Middle frontal gyrus (tissue), 1 donor: Measurements from ENCODE around the gene PSKH1.
"Not testable (repeated sequence)": the region's sequence is repeated elsewhere in the genome, so short reads cannot be mapped to it uniquely, and the experiment has no call there.

Source experiments
- DNase-seq: peaks from one replicate; pipeline ENCODE4 v3.0.0-alpha.2; 2015; ENCODE audit warnings: low spot score; ENCODE audit errors: extremely low spot score

The PSKH1 gene

DNA sequence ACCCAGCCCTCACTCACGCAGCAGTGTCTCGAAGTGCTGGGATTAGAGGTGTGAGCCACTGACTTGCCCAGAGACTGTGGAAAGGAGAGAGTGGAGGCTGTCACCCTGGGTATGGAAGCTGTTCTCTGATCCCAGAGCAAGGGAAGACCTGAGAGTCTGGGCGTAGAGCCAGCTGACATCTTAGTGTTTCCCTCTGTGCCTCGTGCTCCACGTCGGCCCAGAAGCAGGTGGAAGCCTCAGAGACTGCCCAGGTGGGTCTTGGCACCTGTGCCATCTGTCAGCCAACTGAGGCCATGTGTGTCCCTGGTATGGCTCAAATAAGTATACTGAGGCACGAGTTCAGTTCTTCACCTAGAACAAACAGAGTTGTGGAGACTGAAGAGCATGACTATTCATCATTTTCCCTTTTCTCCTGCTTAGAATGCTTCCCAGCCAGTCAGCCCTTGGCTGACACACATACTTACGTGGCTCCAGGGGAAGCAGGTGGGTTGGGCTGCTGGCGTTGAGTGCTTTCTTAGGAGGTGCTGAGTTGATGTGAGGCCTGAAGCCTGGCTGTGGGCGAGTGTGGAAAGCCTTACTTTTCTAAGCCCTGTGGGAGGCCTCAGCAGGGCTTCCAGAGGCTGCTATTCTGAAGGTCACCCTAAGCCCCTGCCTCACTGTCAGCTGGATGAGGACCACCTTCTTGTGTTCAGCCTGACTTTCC is 30.5 kb downstream of the PSKH1 start:
- DNase-seq, result no peak

DNA sequence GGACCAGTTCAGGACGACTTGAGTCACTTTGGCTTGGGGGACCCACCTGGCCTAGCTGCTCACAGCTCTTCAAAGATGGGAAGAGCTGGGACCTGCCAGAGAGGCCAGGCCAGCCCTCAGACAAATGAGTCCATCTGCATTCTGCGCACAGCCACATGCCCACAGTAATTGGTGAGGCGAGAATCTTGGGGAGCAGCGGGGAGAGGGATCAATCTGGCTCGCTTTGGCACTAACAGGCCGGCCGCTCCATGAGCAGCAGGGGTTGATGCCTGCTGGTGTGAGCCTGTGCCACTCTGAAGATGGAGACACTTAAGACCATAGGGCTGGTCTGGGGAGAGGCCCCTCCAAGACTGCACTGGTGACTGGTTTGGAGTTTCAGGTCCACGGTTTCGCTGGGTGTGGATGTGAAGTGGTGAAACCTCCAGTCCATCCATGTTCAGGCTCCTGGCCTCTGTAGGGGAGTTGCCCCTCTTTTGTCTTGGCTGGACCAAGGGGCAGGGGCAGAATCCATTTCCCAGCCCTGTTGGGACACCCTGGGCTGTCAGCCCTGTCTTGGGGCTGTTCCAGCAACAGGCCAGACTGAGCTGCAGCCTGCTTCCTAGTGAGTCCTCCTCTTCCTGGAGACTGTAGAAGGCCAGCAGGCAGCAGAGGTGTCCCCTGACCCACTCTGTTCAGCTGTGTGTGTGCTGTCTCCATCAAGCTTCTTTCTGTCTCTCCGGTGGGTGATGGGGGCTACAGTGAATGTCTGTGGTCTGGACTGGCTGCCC is 31.3 kb downstream of the PSKH1 start:
- no peak for DNase-seq

DNA sequence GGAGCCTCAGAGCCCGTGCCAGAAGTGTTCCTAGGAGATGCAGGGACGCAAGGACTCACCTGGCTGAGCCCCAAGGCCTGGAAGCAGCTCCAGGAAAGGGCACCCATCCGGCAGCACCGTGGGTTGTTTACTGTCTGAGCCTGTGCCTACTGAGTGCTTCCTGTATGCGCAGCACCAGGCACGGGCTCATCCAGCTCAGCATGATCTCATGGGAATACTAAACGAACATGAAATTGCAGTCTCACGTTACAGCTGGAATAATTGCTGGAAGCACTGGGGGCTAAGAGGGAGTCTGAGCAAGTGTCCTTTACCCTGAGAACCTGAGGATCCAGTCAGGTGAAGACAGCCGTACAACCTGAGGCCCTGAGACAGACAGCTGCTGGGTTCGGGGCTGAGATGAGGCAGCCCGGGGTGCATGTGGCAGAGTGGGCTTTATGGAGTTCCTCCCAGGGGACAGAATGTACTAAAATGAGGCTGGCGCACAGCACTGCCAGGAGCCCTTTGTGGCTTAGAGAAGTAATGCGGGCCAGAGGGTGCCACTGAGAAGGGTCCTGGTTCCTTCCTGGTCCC is 33.2 kb downstream of the PSKH1 start:
- DNase-seq, result no peak

DNA sequence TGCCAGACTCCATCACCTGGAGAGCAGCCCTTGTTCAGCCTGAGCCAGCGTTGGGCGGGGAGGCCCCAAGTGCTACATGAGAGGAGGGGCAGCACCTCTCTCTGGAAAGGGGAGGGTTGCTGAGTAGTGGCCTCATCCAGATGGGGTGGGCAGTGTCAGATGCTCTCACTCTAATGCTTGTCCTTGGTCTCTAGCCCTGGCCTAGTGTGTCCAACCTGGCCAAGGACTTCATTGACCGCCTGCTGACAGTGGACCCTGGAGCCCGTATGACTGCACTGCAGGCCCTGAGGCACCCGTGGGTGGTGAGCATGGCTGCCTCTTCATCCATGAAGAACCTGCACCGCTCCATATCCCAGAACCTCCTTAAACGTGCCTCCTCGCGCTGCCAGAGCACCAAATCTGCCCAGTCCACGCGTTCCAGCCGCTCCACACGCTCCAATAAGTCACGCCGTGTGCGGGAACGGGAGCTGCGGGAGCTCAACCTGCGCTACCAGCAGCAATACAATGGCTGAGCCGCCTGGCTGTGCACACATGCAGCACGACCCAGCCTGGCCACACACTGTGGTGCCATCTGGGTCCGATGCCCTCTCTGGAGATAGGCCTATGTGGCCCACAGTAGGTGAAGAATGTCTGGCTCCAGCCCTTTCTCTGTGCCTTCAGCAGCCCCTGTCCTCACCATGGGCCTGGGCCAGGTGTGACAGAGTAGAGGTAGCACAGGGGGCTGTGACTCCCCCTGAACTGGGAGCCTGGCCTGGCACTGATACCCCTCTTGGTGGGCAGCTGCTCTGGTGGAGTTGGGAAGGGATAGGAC is 34.3 kb downstream of the PSKH1 start:
- DNase-seq, result no peak

DNA sequence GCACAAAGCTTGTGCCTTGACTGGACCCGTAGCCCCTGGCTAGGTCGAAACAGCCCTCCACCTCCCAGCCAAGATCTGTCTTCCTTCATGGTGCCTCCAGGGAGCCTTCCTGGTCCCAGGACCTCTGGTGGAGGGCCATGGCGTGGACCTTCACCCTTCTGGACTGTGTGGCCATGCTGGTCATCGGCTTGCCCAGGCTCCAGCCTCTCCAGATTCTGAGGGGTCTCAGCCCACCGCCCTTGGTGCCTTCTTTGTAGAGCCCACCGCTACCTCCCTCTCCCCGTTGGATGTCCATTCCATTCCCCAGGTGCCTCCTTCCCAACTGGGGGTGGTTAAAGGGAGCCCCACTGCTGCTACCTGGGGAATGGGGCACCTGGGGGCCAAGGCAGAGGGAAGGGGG is 35.1 kb downstream of the PSKH1 start:
- no peak for DNase-seq

DNA sequence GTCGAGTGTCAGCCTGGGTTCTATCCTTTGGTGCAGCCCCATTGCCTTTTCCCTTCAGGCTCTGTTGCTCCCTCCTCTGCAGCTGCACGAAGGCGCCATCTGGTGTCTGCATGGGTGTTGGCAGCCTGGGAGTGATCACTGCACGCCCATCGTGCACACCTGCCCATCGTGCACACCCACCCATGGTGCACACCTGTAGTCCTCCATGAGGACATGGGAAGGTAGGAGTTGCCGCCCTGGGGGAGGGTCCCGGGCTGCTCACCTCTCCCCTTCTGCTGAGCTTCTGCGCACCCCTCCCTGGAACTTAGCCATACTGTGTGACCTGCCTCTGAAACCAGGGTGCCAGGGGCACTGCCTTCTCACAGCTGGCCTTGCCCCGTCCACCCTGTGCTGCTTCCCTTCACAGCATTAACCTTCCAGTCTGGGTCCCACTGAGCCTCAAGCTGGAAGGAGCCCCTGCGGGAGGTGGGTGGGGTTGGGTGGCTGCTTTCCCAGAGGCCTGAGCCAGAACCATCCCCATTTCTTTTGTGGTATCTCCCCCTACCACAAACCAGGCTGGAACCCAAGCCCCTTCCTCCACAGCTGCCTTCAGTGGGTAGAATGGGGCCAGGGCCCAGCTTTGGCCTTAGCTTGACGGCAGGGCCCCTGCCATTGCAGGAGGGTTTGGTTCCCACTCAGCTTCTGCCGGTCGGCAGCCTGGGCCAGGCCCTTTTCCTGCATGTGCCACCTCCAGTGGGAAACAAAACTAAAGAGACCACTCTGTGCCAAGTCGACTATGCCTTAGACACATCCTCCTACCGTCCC is 35.7 kb downstream of the PSKH1 start:
- DNase-seq, result peak; percentile 75

DNA sequence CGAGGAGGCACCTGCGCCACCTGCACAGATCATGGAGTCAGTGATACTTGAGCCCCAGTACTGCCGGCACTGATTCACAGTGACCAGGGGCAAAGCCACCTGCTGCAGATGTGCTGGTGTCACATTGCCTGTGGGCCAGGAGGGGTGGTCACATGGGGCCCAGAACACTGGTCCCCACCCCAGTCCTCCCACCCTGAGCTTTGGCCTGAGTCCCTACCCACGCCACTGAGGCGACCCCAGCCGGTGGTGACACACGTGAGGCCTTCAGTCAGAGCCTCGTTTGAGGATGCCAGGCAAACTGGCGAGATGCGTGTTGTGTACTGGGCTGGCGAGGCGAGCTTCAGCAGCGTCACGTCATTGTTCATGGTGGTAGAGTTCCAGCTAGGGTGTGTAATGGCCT is 37.1 kb downstream of the PSKH1 start:
- DNase-seq, result no peak

DNA sequence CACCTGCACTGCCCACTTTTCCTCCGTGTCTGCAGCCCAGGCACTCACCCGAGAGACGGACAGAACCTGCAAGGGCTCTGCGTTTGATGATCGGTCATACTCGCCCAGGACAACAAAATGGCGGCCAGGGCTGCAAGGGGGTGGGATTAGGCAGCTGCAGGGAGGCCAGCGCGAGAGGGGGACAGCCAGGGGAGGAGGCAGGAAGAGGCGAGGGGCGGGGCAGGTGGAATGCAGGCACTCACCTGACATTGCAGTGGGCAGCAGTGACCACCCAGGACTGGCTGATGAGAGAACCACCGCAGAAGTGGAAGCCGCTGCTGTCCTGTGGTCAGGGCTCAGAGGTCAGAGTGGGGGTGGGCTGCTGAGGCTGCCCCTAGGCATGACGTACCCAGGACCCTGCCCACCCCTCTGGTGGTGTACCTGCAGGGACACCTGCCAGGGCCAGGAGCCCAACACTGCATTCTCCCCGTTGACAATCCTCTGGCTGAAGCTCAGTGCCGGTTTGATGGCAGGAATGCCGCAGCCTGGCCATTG is 37.7 kb downstream of the PSKH1 start:
- no peak for DNase-seq

DNA sequence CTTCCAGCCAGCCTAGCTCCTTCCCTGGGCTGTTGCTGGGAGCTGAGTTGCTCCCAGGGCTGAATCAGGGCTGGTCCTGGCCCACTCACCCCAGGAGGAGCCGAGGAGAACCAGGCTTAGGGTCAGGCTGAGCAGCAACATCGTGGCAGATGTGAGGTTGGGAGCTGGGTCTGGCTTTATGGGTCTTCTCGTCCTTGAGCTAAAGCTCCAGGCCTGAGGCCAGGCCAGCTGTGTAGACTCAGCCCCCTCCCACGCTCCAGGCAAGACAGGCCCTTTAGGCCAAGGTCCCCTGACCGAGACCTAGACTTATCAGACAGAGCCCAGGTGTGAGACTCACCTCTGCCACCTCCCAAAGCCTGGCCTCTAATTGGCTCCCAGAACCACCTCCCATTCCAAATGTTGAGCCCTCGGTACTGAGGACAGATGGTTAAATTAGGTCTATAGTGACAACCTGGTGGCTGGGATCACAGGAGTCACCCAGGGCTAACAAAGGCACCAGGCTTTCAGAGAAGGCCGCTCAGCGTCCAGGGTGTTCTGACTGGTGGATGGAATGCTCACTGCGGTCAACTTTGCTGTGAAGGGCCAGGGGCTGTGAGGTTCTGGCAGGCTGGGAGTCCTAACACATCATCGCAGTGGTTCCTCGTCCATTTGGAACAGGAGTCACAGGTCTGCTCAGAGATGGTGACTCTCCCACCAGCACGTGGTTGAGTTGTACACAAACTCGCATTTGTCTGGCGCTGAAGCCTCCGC is 38.8 kb downstream of the PSKH1 start, which contains the start of gene CTRL:
CTRL (minus strand) TSS at position 151 of the 750 bp plus-strand sequence; CDS start at position 141, 10 bp downstream.
- DNase-seq, result no peak

DNA sequence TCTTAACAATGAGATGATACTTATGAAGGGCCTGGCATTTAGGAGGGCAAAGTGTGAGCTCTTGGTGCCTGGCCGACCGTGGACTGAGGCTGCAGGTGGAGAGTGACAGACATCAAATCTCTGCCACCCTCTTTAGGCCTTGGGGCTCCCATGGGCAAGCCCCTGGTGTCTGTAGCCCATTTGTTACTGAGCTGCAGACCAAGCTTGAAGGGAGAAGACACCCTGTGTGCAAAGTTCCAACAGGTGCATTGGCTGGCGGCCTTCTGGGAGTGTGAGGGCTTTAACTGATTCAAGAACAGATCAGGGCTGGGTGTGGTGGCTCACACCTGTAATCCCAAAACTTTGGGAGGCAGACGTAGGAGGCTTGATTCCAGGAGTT is 39.4 kb downstream of the PSKH1 start:
- no peak for DNase-seq

DNA sequence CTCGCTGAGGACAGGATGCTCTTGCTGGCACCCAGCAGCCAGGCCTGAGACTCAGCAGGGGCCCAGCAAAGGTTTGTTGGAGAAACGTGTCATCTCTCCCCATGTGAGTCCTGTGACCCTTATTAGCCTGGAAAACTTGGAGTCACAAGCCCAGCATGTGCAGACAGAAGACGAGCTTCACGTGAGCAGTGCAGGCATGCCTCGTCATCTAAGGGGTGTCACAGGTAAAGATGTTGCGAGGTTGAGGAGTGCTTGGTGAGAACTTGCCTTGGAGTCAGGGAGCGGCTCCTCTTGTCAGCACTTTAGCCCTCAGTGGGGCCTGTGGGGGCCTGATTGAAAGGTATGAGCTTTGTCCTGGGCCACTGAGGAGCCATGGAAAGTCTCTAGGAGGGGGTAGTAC is 40.8 kb downstream of the PSKH1 start:
- no peak for DNase-seq

DNA sequence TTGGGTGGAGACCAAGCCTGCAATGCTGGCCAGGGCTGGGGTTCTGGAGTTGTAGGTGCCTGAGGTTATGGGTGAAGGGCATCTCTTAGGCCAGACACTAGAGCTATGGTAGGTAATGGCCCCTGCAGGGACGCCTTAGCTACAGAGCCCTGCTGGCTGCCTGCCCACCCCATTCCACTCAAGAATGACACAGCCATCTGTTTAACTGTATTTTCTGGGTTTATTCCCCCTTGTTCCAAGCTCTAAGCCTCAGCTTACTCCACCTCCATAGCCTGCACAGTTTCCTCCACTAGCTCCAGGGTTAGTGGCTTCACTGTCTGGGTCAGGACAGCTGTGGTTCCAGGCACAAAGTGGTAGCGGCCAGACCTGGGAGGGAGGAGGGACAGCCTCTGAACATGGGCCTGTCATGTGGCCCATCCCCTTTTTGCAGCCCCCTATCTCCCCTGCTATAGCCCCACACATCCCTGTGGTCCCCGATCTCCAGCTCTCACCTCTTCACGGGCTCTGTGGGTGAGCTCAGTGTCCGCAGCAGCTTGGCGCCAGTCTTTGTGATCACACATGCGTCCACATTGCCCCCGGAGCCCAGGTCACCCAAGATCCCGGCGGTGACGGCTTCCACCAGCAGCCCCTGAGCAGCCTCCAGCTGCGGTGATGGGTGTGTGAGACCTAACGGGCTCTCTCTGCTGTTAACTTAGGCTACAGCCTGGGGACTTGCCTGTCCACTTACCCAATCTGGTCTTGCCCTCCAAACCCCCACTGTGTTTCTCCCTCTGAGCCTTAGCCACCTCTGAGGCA is 41.4 kb downstream of the PSKH1 start:
- no peak for DNase-seq

DNA sequence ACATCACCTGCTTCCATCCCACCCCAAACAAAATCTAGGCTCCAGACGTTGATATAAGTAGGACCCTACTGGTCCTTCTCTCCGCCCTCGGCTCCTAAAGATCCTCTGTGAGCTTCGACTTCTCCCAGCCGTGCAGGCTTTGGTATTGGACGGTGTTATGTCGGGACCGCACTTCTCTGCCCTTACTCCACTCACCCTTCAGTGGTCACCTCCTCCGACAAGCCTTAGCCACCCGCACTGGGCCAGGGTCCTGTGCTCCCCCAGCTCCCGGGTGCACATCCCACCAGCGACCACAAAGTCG is 42.0 kb downstream of the PSKH1 start:
- no peak for DNase-seq

DNA sequence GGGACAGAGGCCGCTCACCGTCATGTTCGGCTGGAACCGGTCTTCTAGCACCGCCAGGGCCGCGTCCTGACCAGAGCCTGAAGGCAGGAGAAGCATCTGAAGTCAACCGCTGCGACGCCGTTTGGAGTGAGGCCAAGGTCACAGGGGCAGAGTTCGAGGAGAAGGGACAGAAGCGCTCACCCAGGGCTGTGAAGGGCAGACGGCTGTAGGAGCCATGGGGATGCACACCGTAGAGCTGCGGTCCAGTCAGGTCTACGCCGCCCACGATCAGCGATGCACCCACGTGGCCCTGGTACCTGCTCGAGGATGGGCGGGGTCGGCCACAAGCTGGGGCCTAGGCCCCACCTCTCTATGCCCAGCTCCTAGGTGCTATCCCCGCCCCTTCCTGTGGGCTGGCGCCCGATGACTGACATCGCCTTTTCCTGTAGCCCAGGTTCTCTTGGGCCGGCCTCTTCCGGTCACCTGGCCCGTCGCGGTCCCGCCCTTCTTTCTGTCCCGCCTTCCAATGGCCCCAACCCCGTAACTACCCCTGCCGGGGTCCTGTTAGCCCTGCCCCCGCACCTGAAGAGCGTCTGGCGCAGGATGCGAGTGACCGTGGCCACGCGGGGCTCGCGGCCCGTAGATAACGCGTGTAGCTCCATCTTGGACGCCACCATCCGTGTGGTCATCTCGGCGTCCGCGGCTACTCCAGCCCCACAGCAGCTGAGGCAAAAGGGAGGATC is 42.5 kb downstream of the PSKH1 start:
- DNase-seq, result peak; percentile 90

DNA sequence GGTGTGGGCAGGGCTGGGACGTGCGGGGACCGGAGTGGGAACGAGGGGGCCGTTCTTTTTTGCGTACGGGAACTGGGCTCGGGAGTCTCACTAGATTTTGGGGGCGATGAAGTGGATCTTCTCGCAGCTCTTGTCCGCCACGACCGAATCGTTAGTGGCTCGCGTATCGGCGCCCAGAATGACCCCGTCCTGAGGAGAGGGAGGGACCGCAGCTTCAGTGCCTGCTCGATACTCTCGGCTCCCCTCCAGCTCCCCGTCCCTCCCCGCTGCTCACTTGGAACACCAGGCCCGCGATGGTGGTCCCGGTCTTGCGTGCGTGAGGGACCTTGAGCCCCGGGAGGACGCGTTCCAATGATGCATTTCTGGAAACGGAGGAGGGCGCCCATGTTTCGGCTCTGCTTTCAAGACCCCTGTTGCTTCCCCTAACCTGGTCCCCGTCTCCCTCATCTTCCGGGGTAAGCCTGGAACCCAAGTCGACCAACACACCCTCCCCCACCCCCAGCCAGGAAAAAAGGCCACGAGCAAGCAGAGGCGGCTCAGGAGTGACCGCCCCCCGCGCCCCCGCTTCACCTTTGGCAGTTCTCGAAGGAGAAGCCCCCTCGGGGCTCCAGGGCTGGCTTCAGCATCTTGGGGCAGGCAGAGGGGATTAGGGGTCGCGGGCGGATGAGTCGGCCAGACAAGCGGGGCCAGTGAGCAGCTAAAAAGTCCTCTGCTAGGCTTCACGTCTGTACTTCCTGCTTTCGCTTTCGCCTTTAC is 43.2 kb downstream of the PSKH1 start, which contains the start of gene PSMB10:
PSMB10 (minus strand) TSS at position 727 of the 756 bp plus-strand sequence; CDS start at position 626, 101 bp downstream.
- DNase-seq, result no peak

DNA sequence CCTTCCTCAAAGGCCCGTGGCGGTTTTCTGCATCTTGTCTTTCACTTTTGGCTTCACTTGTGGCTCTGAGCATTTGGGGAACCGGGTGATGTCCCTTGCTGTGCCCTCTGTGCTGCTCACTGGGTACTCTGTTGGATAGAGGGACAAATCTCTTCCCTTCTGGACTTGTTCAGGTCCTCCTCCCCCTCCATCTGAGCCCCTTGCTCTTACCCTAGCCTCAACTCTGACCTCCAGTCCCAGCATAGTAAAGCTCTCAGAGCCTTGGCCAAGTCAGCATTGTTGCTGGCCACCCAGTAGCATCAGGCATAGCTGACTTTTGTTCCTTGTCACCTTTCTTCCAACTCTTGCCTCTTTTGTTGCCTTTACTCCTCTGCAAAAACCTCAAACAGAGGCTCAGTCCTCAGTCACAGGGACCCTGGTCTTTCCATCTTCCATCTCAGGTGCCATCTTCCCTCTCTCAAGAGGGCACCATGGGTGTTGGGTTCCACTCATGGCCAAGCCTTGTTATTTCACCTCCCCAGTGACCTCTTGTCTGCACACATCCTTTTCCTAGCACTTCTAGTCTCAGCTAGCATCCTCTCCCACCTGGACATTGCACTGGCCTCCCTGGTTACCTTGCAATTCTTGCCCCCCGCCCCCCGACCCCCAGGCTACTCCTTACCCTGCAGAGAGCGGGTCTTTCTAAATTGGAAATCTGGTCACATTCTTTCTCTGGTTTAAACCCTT is 44.0 kb downstream of the PSKH1 start:
- no peak for DNase-seq

DNA sequence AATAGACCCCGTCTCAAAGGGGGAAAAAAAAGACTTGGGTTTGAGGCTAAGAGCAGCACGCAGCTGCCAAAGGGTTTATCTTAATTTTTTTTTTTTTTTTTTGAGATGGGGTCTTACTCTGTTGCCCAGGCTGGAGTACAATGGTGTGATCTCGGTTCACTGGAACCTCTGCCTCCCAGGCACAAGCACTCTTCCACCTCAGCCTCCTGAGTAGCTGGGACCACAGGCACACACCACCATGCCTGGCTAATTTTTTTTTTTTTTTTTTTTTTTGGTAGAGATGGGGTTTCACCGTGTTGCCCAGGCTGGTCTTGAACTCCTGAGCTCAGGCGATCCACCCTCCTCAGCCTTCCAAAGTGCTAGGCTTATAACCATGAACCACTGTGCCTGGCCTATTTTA is 44.7 kb downstream of the PSKH1 start:
- DNase-seq, result not testable (repeated sequence)
